HG03095 (cell line): Measurements from ENCODE around the gene NECTIN2.
"Not testable (repeated sequence)": the region's sequence is repeated elsewhere in the genome, so short reads cannot be mapped to it uniquely, and the experiment has no call there.

Experiments
- ATAC-seq: cut with Tn5 transposase; IDR thresholded peaks from one replicate; pipeline ENCODE4 v1.9.1; 2021; ENCODE audit warnings: moderate library complexity; ENCODE audit not compliant: unreplicated experiment

The NECTIN2 gene

DNA sequence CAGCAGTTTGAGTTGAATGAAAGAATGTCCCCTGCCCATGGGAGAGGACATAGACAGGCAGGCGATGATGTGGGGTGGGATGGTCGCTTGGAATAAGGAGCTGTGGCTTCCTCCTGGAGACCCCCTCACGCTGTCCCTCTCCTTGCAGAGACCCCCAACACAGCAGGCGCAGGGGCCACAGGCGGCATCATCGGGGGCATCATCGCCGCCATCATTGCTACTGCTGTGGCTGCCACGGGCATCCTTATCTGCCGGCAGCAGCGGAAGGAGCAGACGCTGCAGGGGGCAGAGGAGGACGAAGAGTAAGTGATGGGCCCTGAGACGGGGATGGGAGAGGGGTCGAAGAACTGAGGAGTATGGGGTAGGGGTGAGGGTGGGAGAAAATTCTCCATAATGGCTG is 36.0 kb downstream of the NECTIN2 start:
- ATAC-seq, result no peak

DNA sequence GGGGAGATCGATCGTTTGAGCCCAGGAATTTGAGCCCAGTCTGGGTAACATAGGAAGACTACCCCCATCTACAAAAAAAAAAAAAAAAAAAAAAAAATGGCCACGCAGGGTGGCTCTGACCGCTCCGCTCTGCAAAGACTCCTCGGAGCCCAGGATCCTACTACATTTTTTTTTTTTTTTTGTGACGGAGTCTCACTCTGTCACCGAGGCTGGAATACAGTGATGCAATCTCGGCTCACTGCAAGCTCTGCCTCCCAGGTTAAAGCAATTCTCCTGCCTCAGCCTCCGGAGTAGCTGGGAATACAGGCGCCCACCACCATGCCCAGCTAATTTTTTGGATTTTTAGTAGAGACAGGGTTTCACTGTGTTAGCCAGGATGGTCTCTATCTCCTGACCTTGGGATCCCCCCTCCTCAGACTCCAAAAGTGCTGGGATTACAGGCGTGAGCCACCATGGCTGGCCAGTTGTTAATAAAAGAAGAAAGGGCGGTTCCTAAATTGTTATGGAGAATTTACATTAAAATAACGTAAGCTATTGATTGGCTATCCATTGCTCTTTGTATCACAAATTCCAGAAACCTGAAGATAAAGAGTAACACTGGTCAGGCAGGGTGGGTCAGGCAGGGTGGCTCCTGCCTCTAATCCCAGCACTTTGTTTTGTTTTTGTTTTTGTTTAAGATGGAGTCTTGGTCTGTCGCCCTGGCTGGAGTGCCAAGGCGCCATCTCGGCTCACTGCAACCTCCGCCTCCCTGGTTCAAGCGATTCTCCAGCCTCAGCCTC is 36.7 kb downstream of the NECTIN2 start:
- not testable (repeated sequence) for ATAC-seq

DNA sequence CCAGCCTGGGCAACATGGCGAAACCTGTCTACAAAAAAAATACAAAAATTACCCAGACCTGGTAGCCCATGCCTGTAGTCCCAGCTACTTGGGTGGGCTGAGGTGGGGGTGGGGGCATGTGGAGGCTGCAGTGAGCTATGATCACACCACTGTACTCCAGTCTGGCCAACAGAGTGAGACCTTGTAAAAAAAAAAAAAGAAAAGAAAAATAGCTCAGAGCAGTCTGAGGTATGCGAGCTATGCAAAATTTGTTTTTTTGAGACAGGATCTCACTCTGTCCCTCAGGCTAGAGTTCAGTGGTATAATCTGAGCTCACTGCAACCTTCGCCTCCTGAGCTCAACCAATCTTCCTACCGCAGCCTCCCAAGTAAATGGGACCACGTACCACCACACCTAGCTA is 37.8 kb downstream of the NECTIN2 start:
- no peak for ATAC-seq

DNA sequence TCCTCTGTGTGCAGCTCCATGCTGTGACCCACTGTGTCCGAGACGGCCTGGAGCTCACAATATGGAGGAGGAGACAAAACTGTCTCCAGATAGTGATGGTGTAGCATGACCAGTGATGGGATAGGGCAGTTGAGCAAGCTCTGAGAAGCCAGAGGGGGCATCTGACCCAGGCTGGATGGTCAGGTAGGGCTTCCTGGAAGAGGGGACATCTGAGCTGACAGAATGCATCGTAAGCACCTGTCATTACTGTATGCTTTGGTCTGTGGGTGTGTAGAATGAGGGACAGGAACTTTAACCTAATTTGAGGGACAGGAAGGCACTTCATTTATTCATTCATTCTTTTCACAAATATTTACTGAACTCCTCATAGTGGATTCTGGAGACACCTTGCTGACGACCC is 38.5 kb downstream of the NECTIN2 start:
- ATAC-seq, result no peak

DNA sequence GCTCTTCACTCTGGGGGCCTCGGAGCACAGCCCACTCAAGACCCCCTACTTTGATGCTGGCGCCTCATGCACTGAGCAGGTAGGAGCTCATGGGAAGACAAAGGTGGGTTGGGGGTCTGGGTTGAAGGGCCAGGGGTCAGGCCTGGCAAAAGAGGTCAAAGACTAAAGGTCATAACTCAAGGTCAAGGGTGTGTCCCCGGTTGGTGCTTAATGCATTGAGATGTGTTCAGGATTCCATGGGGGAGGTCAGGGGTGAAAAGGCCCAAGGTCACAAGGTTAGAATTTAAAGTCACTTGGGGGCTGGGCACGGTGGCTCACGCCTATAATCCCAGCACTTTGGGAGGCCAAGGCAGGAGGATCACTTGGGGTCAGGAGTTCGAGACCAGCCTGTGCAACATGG is 40.0 kb downstream of the NECTIN2 start:
- no peak for ATAC-seq

DNA sequence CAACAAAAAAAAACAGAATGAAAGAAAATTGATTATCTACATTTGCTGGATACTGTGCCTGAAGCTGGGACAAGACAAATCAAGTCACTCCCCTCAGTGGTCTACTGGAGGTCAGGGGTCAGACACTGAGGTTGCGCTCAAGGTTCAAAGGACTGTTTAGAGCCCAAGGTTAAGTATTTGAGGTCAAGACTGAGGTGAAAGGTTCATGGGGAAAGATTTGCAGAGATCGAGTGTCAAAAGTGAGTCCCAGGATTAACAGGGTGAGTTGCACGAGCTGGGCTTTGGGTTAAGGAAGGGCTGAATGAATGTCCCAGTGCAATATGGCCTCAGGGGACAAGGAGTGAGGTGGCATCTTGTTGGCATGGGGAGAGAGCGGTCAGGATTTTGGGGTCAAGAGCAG is 41.6 kb downstream of the NECTIN2 start:
- ATAC-seq, result no peak

GRCh38 chr19:44888335-44888734 is 42.2 kb downstream of the NECTIN2 start:
- ATAC-seq, result not testable (repeated sequence)

DNA sequence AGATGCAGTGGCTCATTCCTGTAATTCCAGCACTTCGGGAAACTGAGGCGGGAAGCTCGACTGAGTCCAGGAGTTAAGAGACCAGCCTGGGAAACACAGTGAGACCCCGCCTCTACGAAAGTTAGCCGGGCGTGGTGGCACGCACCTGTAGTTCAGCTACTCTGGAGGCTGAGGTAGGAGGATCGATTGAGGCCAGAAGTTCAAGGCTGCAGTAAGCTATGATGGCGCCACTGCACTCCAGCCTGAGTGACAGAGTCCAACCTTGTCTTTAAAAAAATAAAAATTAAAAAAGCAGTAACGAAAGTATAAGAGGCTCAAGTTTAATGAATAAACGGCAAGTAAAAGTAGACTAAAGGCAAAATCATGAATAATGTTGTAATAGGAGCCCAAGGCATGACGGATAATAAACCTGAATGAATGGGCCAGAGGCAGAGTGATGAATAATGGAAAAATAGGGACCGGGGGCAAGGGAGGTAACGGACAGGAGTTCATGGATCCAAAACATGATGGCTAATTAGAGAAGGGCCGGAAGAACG is 43.8 kb downstream of the NECTIN2 start:
- ATAC-seq, result no peak

- ATAC-seq, result peak; percentile 82
Observed at GRCh38 chr19:44890366-44891015, 44.4 kb downstream of the NECTIN2 start.

GRCh38 chr19:44891016-44891882 is 45.2 kb downstream of the NECTIN2 start, which contains the start of gene TOMM40:
TSS of gene TOMM40 (plus strand) at chr19:44891254. CDS start at chr19:44891416, 162 bp downstream.
- peak; percentile 53 for ATAC-seq

GRCh38 chr19:44892932-44893331 is 46.8 kb downstream of the NECTIN2 start:
- ATAC-seq, result no peak

- no peak for ATAC-seq
Observed at GRCh38 chr19:44893332-44894051, 47.4 kb downstream of the NECTIN2 start.

DNA sequence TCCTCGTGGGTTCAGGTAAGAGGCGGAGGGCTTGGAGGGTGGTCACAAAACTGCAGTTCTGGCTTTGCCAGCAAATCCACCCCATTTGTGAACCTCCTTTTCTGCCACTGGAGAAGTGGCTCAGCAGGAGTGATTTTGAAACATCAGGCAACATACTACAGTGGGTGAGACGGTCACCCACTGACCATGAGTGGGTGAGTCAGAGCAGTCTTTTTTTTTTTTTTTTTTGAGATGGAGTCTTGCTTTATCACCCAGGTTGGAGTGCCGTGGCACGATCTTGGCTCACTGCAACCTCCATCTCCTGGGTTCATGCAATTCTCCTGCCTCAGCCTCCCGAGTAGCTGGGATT is 47.9 kb downstream of the NECTIN2 start:
- no peak for ATAC-seq

DNA sequence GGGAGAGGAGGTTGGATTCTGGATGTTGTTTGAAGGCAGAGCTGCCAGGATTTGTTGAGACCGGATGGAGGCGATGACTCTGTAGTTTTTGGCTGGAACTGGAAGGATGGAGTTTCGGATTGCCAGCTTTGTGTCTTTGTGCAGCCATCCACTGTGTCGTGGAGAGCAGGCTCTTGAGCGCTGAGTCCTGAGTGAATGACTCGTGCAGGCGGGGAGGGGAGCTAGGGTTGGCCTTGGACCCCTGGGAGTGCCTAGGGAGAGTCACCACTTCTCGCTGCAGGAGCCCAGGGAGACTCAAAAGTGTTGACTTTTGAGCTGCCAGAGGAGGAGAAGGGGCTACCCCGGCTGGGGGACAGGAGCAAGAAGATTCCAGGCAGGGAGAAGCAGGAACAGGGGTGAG is 48.8 kb downstream of the NECTIN2 start:
- ATAC-seq, result no peak

DNA sequence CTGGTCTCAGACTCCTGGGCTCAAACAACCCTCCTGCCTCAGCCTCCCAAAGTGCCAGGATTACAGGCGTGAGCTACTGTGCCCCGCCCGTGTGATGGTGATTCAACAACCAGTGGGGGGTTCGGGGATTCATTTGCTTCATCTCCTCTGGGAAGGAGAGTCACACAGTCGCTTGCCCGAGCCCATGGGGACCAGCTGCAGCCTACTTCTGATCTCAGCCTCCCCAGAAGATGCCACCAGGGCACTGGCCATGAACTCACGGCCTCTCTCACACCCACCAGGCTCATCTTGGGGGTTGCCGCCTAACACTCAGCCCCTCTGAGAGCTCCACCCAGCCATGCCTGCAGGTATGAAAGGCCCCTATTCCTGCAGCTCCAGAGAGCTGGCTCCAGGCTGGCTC is 51.7 kb downstream of the NECTIN2 start:
- ATAC-seq, result no peak

DNA sequence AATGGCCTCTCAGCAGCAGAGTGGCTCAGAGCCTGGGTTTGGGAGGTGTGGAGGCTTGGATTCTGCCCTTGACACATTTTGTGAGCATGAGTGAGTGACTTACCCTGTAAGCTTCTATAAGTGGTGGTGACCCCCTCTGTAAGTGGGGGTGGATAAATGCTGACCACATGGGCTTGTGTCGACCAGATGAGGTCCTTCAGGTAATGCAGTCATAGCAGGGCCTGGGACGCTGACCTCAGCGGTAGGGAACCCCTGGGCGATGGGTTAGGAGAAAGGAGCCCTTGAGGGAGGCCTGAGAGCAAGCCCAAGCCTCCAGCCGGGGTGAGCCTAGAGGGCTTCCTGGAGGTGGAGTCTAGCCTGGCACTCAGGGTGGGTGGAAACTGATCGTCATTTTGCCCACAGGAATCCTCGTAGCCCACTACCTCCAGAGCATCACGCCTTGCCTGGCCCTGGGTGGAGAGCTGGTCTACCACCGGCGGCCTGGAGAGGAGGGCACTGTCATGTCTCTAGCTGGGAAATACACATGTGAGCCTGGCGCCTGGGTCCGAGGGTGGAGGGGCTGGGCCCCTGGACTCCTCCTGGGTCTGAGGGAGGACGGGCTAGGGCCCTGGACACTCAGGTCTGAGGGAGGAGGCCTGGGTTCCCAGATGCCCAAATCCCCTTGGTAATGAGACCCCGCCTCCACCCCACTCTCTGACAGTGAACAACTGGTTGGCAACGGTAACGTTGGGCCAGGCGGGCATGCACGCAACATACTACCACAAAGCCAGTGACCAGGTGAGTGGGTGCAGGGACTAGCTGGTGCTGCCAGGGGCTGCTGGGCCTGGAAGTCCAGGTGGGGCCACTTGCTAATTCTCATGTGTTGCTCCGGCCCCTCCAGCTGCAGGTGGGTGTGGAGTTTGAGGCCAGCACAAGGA is 54.5 kb downstream of the NECTIN2 start:
- ATAC-seq, result no peak

DNA sequence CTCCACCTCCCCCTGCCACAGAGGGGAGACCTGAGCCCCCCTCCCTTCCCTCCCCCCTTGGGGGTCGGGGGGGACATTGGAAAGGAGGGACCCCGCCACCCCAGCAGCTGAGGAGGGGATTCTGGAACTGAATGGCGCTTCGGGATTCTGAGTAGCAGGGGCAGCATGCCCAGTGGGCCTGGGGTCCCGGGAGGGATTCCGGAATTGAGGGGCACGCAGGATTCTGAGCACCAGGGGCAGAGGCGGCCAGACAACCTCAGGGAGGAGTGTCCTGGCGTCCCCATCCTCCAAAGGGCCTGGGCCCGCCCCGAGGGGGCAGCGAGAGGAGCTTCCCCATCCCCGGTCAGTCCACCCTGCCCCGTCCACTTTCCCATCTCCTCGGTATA is 57.1 kb downstream of the NECTIN2 start:
- no peak for ATAC-seq

GRCh38 chr19:44903602-44904425 is 57.7 kb downstream of the NECTIN2 start:
- ATAC-seq, result no peak
